Measurements from ENCODE around the gene NOS2. TPM values are rescaled to one million over a fixed set of nuclear protein-coding genes. Genes with fewer than 3 reads are reported as not detected.

Gene NOS2
- total RNA-seq, 4 donors from 2014 or later: 0.40 to 20.3 (median 2.2) TPM

DNA sequence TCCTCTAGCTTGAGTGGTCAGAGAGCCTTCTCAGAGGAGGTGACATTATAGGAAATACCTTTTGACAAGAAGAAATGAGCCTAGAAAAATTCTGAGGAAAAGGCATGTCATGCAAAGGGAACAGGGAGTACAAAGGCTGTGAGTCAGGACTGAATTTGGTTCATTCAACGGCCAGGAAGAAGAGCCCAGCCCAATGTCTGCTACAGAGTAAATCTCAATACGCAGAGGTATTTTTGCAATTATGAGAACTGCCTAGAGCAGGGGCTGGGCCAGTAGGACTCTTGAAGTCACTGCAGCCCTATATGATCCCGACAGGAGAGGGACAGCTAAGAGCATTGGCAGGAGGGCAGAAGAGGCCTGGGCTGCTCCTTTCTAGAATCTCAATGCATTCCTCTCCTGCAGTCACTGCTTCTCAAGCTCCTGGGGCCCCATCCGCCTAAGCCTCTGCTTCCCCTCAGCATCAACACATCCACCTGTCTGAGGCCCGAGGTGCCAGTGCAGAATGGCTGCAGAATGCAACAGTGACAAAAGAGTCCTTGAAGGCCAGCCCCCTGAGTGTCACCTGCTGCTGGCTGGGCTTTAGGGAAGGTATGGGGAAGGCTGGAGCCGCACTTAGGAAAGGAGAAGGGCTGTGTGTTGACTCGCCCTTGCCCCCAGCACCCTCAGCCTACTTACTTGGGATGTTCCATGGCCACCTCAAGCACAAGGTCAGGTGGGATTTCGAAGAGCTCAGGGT, 20.1 kb downstream of the NOS2 start:
- TF ChIP-seq EP300 (IDR thresholded peaks at IDR 0.05; ENCODE audit: low read depth): no peak
- TF ChIP-seq, protein P1, sequence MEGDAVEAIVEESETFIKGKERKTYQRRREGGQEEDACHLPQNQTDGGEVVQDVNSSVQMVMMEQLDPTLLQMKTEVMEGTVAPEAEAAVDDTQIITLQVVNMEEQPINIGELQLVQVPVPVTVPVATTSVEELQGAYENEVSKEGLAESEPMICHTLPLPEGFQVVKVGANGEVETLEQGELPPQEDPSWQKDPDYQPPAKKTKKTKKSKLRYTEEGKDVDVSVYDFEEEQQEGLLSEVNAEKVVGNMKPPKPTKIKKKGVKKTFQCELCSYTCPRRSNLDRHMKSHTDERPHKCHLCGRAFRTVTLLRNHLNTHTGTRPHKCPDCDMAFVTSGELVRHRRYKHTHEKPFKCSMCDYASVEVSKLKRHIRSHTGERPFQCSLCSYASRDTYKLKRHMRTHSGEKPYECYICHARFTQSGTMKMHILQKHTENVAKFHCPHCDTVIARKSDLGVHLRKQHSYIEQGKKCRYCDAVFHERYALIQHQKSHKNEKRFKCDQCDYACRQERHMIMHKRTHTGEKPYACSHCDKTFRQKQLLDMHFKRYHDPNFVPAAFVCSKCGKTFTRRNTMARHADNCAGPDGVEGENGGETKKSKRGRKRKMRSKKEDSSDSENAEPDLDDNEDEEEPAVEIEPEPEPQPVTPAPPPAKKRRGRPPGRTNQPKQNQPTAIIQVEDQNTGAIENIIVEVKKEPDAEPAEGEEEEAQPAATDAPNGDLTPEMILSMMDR (IDR thresholded peaks at IDR 0.05): no peak
- H3K27ac ChIP-seq: no peak overlapping the region
- intact Hi-C loops (cut with DNase I; ENCODE audit: low total_unique reads) (no loop called here), in situ Hi-C loops (cut with MboI; ENCODE audit: low pct_ligation_motif_present in 1 of 4, low pct_unique_long_range_greater_than_20kb in 1 of 4, low sequenced_read_pairs in 3 of 4) (loop anchor here (10.0 to 25.0 kb wide), 3 partner anchors 105 to 482 kb away; no protein-coding TSS in a partner anchor)
- DNase-seq: no peak
- H3K36me3 ChIP-seq: no peaks in the 10 kb centered on the region
- H3K4me3 ChIP-seq: no peak overlapping the region
- H3K9me3 ChIP-seq: no peaks in the 10 kb centered on the region
- no peaks in the 10 kb centered on the region for H3K27me3 ChIP-seq
- 60 to 77% methylated on average over 1 to 7 of the region's 8 CpGs for WGBS, 2 donors (ENCODE audit: low coverage in 1 of 2)
- no peaks in the 10 kb centered on the region for H3K4me1 ChIP-seq

DNA sequence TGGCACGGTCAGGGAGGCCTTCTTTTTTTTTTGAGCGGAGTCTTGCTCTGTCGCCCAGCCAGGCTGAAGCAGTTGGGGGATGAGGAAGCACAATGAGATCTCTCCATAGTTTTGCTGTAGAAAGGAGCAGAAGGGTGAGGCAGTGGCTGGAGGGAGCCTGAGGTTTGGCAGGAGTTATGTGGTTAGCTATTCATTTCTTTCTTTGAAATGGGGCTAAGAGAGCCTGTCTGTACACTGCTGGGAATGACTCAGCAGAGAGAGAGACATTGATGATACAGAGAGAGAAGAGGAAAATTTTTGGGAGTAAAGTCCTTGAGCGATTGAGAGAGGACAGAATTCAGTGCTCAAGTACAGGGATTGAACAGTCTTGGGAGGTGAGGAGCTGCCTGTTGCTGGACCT, 22.1 kb downstream of the NOS2 start:
- Histone ChIP-seq H3K36me3 (no peaks in the 10 kb centered on the region), H3K4me1 (no peaks in the 10 kb centered on the region), H3K4me3 (no peak overlapping the region), H3K27ac (no peak overlapping the region), H3K9me3 (no peaks in the 10 kb centered on the region), H3K27me3 (no peaks in the 10 kb centered on the region)
- WGBS, 2 donors (ENCODE audit: low coverage in 1 of 2): 85 to 92% methylated on average over 4 of the region's 4 CpGs
- in situ Hi-C loops (cut with MboI; ENCODE audit: low pct_ligation_motif_present in 1 of 4, low pct_unique_long_range_greater_than_20kb in 1 of 4, low sequenced_read_pairs in 3 of 4) (loop anchor here (25.0 kb wide), 2 partner anchors 459 to 484 kb away; no protein-coding TSS in a partner anchor), intact Hi-C loops (cut with DNase I; ENCODE audit: low total_unique reads) (no loop called here)
- TF ChIP-seq POLR2AphosphoS5 (IDR thresholded peaks at IDR 0.05) (no peak), POLR2A (IDR thresholded peaks at IDR 0.05) (no peak), EP300 (IDR thresholded peaks at IDR 0.05; ENCODE audit: low read depth) (no peak)
- TF ChIP-seq, protein P1 (IDR thresholded peaks at IDR 0.05): no peak
- DNase-seq: no peak

DNA sequence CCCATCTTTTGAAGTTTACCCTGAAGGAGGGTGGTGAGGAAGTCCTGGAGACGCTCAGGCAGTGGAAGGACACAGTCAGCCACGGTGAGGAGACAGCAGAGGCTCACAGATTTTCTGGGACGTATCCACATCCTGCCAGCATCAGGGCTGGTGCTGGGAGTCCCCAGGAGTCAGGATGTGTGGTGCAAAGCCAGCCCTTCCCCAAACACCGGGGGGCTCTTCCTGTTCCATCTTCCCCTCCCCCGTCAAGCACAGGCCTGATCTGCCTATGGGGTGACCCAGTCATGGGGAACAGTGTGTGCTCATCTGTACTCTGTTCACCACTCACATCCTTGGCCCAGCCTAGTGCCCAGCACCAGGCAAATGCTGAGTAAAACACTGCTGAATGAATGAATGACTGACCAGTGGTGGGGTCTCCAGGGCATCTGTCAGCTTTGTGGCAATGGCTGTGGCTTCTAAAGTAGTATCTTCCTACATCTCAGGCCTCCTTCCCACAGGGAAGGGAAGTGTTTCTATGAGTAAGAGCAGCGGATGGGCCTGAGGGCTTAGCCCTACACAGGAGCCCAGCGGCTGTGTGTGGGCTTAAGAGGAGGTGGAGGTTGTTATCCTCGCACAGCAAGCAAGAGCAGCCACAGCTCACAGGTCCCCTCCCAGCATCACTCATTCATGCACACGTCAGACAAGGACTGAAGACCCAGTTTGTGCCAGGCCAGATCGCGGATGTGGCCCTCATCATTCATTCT, 23.3 kb downstream of the NOS2 start:
- Histone ChIP-seq H3K27me3 (no peaks in the 10 kb centered on the region), H3K27ac (no peak overlapping the region), H3K4me1 (no peaks in the 10 kb centered on the region), H3K9me3 (no peaks in the 10 kb centered on the region), H3K4me3 (no peak overlapping the region), H3K36me3 (no peaks in the 10 kb centered on the region)
- TF ChIP-seq, protein P1 (IDR thresholded peaks at IDR 0.05): no peak
- TF ChIP-seq POLR2AphosphoS5 (IDR thresholded peaks at IDR 0.05) (no peak), POLR2A (IDR thresholded peaks at IDR 0.05) (no peak), EP300 (IDR thresholded peaks at IDR 0.05; ENCODE audit: low read depth) (no peak)
- in situ Hi-C loops (cut with MboI; ENCODE audit: low pct_ligation_motif_present in 1 of 4, low pct_unique_long_range_greater_than_20kb in 1 of 4, low sequenced_read_pairs in 3 of 4): loop anchor here (25.0 kb wide), 2 partner anchors 460 to 485 kb away; no protein-coding TSS in a partner anchor
- DNase-seq: no peak
- intact Hi-C loops (cut with DNase I; ENCODE audit: low total_unique reads): no loop called here
- WGBS, 2 donors (ENCODE audit: low coverage in 1 of 2): 74 to 80% methylated on average over 3 to 11 of the region's 11 CpGs

DNA sequence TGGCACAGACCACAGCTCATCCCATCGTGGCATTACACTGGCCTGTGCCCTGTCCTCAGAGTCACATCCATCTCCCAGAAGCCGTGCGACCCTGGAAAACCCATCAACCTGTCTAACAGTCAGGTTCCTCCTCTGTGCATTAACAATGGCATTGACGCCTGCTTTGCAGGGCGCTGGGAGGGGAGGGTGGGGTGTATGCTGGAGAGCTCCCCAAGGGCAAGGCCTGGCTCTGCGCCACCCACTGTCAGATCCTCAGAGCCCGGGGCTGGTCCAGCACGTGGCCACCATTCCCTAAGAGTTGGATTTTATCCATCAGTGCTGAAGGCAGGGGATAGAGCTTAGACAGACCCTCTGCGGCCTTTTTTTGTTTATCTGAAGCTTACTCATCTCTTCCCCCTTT, 28.7 kb downstream of the NOS2 start:
- no peaks in the 10 kb centered on the region for H3K36me3 ChIP-seq
- H3K27me3 ChIP-seq: no peaks in the 10 kb centered on the region
- in situ Hi-C loops (cut with MboI; ENCODE audit: low pct_ligation_motif_present in 1 of 4, low pct_unique_long_range_greater_than_20kb in 1 of 4, low sequenced_read_pairs in 3 of 4) (loop anchor here in 1 of 4 donors (25.0 kb wide), 1 partner anchor 409 kb away; no protein-coding TSS in a partner anchor), intact Hi-C loops (cut with DNase I; ENCODE audit: low total_unique reads) (no loop called here)
- 76% methylated on average over 9 of the region's 9 CpGs; no CpG with 5 or more reads in 1 of the 2 donors for WGBS, 2 donors (ENCODE audit: low coverage in 1 of 2)
- no peaks in the 10 kb centered on the region for H3K4me1 ChIP-seq
- TF ChIP-seq POLR2A (IDR thresholded peaks at IDR 0.05) (no peak), POLR2AphosphoS5 (IDR thresholded peaks at IDR 0.05) (no peak), EP300 (IDR thresholded peaks at IDR 0.05; ENCODE audit: low read depth) (no peak)
- TF ChIP-seq, protein P1 (IDR thresholded peaks at IDR 0.05): no peak
- no peak overlapping the region for H3K4me3 ChIP-seq
- no peak for DNase-seq
- no peaks in the 10 kb centered on the region for H3K9me3 ChIP-seq
- no peak overlapping the region for H3K27ac ChIP-seq

Data from transverse colon (tissue), 4 donors.